GM06990 (cell line): ENCODE measurements around the gene SEMA4F.
A peak's percentile ranks its signal among the peaks of the same experiment; 100 is the strongest.

Experiments
- DNase-seq: peaks from one replicate; pipeline ENCODE4 v3.0.0-alpha.2; 2011; ENCODE audit not compliant: insufficient read length; ENCODE audit errors: extremely low read depth
- H3K27me3 ChIP-seq: replicated peaks from 2 replicates; pipeline ENCODE4 v1.6.0; 2011; ENCODE audit warnings: low read length; ENCODE audit not compliant: control insufficient read depth, insufficient read depth
- H3K36me3 ChIP-seq: 2 replicates; pipeline ENCODE4 v1.5.1; 2011; ENCODE audit warnings: low read length; ENCODE audit not compliant: control insufficient read depth, insufficient read depth
- H3K4me3 ChIP-seq: replicated peaks from 2 replicates; pipeline ENCODE4 v1.5.1; 2011; ENCODE audit warnings: low read depth, mild to moderate bottlenecking, control low read depth, low read length
- CTCF ChIP-seq: IDR thresholded peaks from 2 replicates; pipeline ENCODE4 v1.5.1; 2011; ENCODE audit warnings: low read length, control low read depth, mild to moderate bottlenecking, inconsistent platforms; ENCODE audit not compliant: insufficient read depth, poor library complexity, severe bottlenecking

SEMA4F gene

GRCh38 chr2:74715880-74716279 lies 61.8 kb downstream of the SEMA4F start:
- Histone ChIP-seq H3K36me3 (no peaks in the 10 kb centered on the region), H3K4me3 (peak overlapping the region; percentile 57)
- DNase-seq = no peak

DNA sequence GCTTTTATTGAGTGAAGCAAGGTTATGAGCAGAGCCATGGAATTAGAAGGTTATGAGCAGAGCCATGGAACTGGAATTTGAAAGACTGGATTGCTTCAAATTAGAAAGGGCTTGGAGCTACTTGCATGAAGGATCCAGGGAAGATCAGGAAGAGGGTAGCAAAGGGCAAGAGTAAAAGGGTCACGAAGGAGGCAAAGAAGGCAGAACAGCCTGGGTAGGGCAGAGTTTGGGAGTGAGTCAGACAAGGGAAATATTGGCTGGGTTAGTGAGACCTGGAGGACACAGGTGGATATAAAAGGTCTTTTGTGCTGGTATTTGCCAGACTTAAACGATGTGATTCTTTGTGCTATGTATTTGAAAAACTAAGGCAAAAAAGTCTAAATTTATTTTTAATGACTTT lies 65.0 kb downstream of the SEMA4F start:
- no peak for TF ChIP-seq CTCF
- Histone ChIP-seq H3K4me3 (no peak overlapping the region), H3K27me3 (no peaks in the 10 kb centered on the region; the same call in 1 of the 2 replicates), H3K36me3 (no peaks in the 10 kb centered on the region)
- no peak for DNase-seq

More at GRCh38 chr2:74715880-74716279, 61.8 kb downstream of the SEMA4F start:
- H3K27me3 ChIP-seq = no peaks in the 10 kb centered on the region; the same call in none of the 2 replicates
- TF ChIP-seq CTCF = no peak

DNA sequence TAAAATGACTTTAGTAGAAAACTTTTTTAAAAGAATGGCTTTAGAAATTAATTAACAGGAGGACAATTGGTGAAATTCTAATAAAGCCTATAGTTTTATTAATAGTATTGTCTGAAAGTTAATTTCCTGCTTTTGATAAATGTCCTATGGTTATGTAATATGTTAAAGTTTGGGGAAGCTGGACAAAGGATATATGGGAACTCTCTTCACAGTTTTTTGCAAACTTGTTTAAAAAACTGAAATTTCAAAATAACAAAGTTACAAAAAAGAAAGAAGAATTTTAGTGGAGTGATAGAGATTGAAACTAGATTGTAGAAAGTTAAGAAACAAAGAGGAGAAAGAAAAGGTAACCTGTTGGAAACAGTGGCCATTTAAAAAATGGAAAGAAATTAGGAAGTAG lies 67.3 kb downstream of the SEMA4F start:
- Histone ChIP-seq H3K27me3 (no peaks in the 10 kb centered on the region; the same call in 1 of the 2 replicates), H3K4me3 (no peak overlapping the region), H3K36me3 (no peaks in the 10 kb centered on the region)
- no peak for TF ChIP-seq CTCF
- DNase-seq = no peak

- no peaks in the 10 kb centered on the region for H3K36me3 ChIP-seq
- DNase-seq = no peak
- no peak overlapping the region for H3K4me3 ChIP-seq
- TF ChIP-seq CTCF = no peak
- H3K27me3 ChIP-seq = no peaks in the 10 kb centered on the region
These were observed 70.4 kb downstream of the SEMA4F start for GRCh38 chr2:74724496-74724895.

GRCh38 chr2:74725287-74725686 lies 71.2 kb downstream of the SEMA4F start:
- no peak for DNase-seq
- no peak for TF ChIP-seq CTCF
- Histone ChIP-seq H3K36me3 (no peaks in the 10 kb centered on the region), H3K27me3 (no peaks in the 10 kb centered on the region), H3K4me3 (no peak overlapping the region)

DNA sequence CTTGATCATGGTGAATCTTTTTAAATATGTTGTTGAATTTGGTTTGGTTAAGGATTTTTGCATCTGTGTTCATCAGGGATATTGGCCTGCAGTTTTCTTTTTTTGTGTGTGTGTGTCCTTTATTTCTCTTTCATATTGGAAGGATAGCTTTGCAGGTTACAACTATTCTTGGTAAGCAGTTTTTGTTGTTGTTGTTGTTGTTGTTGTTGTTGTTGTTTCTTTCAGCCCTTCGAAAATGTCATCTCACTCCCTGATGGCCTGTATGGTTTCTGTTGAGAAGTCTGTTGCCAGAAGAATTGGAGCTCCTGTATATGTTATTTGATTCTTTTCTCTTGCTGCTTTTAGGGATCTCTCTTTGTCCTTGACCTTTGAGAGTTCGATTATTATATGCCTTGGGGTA lies 74.8 kb downstream of the SEMA4F start:
- Histone ChIP-seq H3K36me3 (no peaks in the 10 kb centered on the region), H3K4me3 (no peak overlapping the region), H3K27me3 (no peaks in the 10 kb centered on the region)
- TF ChIP-seq CTCF = no peak
- no peak for DNase-seq
